Activated CD4-positive, CD25-positive, alpha-beta regulatory T cell treated with anti-CD3 and anti-CD28 coated beads, Interleukin-2, amount 50 U/mL, for 72 hours (primary cell): ENCODE results near the gene TMEM132D.

Source experiments
- DNase-seq: peaks from one replicate; pipeline ENCODE4 v3.0.0; 2021

Gene TMEM132D

DNA sequence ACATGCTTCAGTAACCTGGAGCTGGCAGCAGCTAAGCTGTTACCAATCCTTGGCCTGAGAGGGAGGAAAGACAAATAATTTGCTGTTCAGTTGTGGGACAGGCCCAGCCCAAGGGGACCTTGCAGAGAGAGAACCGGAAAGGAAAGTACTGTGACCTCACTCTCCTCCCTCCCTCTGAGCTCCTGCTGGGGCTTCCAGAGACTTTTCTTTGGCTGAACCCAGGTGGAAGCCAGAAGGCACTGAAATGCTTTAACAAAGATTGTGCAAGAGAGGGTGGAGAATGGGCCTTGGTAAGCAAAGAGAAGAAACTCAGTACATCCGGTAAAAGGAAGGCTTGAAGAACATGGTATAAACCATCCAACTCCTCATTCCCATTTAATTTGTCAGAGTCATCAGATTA, 593.5 kb downstream of the TMEM132D start:
- DNase-seq: no peak

DNA sequence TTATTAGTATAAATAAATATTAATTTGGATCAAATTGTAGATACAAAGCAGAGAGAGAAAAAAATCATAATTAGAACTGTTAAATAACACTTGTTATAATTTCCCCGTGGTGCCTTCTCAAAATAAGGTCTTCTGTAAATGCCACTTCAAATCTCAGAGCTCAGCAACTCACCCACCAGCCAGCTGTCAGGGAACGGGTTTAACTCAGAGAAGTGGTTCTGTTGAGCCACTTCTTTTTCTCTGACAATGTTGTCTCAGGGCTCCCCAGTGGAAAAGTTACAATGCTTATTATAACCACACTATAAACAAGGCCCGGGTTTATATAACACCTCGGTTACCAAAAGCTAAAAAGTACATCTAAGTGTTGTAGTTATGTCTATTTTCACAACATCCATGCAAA, 598.0 kb downstream of the TMEM132D start:
- no peak for DNase-seq

DNA sequence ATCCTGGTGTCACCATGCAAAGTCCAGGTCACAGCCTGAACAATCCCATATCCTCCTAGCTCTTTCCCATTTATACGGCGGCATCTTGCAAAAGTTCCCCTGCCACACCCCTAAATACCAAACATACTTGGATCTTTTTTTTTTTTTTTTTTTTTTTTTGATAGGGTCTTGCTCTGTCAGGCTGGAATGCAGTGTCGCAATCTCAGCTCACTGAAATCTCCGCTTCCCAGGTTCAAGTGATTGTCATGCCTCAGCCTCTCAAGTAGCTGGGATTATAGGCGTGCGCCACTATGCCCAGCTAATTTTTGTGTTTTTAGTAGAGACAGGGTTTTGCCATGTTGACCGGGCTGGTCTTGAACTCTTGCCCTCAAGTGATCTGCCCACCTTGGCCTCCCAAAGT, 599.3 kb downstream of the TMEM132D start:
- DNase-seq: no peak

DNA sequence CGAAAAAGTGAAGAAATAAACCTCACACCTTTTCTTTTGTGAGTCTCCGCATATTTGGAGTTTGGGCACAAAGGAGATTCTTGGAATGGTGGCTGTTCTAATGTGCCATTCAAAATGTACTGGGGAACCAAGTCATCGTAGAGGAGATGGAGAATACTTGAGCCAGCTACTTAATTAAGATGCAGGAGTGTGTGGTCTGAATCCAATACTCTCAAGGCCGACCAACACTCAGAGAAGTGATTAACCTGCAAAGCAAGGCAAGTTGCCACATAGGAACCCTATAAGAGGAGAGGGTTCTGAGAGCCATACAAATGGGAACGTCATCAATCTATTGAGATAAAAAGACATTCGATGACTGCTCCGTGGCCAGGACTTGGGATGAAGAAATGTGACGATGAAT, 603.8 kb downstream of the TMEM132D start:
- DNase-seq: no peak

DNA sequence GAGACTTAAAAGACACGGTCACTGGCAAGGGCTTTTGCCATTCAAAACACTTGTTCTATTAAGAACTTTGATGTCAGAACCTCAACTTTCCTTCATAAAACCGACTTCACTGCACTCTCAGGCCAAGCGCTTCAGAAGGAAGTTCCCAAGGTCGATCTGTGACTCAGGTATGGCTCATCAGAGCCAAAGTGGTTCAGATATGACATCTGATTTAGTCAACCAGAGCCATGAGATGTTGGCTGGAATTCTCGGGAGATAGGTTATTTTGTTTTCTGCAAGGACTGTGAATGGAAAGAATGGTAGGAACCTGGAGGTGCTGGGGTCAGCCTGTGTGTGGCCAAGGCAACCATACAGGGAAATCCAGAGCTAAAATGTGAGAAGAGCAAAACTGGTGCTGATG, 604.9 kb downstream of the TMEM132D start:
- no peak for DNase-seq

DNA sequence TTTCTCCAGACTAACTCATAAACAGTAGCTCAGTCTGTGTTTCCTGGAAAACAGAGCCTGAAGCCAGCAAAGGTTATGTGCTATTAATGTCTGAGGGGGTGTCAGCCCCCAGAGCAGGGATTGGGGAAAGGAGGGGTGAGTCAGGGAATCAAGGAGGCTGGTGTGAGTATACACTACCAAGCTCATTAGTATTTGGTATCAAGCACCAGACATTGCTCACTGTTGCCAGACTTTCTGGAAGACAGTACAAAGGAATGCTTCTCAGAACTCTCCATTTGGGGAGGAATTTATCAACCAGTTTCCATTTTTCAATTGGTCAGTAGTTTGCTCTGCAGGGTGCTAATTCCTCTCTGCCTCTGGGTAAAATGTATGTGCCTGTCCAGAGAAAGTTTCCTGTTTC, 607.2 kb downstream of the TMEM132D start:
- DNase-seq: no peak

DNA sequence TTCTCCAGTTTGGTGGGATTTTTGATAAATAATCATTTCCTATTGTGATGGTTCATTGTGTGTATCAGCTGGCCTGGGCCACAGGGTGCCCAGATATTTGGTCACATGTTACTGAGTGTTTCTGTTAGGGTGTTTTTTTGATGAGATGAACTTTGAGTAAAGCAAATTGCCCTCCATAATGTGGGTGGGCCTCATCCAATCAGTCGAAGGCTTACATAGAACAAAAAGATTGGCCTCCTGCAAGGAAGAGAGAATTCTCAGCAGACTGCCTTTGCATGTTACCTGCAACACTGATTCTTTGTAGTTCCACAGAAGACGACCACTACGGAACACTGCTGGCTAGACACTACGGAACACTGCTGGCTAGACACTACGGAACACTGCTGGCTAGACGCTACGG, 609.0 kb downstream of the TMEM132D start:
- DNase-seq: no peak

DNA sequence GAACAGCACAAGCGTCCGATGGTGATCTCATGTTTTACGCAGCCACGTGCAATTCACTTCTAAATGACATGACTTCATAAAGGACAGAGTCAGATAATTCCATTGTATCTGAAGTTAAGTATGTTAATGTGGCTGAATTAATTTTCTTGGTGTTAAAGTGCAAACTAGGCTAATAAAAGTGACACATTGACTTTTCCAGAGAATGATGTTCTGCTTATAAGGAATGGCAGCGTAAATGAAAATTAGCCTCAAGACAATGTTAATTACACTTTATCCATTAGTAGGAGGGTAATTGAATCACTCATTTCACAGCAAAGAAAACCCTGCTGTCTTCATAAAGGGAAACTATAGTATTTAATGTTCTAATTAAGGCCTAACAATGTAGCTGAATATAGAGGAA, 624.1 kb downstream of the TMEM132D start:
- no peak for DNase-seq

DNA sequence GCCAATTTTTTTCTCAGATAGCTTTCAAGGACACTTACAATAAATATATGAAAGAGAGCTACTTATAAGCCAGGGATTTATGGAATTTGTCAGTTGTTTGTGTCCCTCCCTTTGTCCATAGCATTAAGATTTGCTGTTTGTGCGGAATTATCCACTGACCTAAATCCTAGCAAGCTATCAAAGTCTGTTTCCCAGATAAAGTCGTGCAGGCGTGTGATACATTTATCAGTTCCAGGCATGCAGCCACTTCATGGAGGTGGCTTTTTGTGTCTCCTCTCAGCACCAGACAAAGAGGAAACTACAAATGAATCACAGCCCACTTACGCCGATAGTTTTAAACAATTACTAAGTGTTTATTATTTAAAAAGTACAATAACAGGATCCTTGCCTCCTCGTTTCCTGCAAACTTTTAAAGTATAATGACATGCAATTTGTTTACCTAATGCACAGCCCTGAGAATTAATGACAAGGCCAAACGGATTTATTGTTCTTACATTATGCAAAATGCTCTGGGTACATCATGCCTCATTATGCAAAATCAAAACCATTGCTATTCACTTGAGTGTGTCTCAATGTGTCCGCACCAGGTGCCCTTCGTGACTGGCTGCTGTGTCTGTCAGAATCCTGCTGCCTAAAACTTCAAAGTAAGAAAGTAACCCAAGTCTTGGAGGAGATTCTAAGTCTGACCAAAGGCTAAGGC, 627.3 kb downstream of the TMEM132D start:
- no peak for DNase-seq

DNA sequence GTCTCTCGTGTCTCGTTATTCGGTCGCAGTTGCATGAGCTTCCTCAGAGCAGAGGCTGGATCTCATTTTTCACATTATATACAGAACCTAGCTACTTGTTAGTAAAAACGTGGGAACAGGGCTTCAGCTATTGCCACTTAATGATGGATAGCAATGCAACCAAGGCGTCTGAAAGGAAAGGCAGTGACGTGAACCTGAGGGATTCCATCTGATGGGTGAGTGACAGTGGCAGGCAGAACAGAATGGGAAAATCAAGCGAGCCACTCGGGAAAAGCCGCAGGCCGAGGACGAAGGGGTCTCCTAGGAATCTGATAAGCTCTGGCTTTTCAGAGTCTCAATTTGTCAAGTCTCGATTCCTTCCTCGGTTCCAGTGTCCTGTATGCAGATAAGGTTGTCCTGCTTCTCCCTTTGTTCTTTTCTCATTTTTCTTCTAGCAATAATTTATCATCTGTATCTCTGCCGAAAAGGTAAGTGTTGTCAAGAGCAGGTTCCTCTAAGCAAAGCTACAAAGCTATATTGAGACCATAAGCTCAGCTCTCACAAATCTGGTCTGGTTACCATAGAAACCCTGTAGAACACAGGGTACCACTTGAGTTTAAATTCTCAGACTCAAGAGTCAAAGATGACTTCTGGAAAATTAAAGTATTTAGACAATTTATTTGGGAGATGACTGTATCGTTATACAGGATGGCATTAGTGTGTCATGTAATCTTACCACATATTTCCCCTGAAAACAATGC, 633.9 kb downstream of the TMEM132D start:
- no peak for DNase-seq

DNA sequence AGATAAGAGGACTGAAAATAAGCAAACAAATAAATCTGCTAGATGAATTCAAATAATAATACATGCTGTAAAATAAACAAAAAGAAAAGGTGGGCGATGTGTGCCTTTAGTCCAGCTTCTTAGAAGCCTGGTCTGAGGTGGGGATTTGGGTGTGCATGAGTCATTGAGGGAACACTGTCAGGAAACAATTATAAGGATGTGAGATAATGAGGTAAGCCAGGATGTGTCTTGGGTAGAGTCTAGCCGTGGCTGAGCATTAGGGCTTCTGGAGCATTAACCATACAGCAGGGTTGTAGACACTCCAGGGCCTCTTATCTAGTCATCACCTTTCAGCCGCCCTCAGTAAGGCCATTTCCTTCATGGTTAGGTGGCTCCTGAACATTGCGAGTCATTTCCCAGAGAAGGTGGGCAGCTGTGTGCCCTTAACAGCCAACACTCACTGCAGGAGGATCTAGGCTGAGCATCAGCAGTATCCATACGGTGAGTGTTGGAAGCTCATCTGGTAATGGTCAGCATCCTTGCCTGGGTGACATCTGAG, 645.0 kb downstream of the TMEM132D start:
- no peak for DNase-seq

DNA sequence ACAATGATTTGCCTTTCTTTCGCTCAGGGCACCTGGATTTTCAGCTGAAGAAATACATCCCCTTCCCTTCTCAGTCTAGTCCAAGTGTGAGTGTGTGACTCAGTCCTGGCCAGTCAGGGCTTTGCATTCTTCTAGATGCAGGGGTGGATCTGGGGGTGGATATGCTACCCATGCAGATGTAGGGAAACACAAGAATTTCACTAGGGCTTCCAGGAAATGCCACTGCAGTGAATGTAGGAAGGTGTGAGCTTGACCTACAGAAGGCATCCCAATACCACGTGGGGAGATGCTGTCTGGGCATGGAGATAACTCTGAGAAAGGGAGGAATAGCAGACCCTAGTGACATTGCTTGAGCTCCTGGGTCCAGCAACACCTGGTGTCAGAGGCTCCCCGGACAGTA, 646.3 kb downstream of the TMEM132D start:
- no peak for DNase-seq

DNA sequence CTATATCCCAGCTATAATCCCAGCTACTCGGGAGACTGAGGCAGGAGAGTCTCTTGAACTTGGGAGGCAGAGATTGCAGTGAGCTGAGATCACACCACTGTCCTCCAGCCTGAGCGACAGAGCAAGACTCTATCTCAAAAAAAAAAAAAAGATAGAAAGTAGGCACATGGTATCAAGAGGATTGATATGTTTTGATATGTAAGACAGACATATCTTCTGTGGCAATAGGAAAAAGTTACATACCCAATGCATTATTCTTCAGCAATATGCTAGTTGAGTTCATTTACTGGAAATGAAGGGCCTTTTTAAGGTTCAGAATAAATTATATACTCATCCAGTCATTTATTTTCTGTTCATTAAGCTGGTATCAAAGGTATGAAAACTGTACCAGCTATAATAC, 657.2 kb downstream of the TMEM132D start:
- DNase-seq: no peak

DNA sequence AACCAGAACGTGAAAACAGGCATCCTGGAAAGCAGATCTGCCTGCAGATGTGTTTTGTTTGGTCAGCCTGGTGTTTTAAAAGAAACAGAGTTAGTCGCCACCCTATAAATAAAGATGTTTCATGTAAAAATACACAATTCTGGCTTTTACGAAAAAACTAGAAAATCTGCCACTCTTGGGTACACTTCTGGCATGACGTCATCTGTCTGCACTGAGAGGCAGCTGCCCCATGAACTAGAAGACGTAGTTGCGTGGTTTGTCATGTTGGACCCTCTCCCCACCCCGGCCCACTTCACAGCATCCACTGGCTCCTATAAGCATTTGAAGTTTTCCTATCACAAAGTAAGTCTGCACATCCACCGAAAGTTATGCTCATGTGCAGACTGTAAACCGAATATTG, 658.1 kb downstream of the TMEM132D start:
- no peak for DNase-seq

DNA sequence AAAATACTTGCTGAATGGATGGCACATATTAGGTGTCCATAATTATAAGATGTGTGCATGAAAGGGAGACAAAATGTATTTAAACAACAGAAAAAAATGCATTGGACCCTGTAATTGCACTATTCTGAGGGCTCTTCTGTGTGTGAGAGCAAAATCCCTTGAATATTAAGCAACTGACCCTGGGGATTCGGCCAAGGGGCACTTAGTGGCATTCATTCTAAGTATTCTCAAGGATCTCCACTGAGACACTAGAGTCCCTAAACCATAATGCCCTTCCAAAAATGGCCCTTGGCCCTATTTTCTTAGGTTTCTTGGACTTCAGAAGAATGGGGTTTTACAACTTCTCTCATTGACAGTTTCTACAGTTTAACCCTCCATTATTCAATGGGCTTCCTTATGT, 662.0 kb downstream of the TMEM132D start:
- no peak for DNase-seq

DNA sequence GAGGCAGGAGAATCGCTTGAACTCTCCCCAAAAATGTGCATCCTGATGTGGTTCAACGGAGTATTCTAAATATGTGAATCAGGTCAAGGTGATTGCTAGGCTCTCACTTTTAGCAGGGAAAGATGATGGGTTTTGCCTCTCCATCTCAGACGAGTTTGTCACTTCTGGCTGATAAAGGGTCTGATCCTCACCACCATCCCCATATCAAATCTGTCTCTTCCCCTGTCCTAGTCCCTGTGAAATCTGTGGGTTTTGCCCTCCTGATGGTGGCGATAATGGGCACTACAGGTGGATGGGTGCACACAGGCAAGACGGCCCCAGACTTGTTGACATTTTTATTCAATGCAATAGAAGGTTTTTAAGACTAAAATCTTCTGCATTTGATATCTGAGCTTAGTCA, 665.9 kb downstream of the TMEM132D start:
- no peak for DNase-seq

DNA sequence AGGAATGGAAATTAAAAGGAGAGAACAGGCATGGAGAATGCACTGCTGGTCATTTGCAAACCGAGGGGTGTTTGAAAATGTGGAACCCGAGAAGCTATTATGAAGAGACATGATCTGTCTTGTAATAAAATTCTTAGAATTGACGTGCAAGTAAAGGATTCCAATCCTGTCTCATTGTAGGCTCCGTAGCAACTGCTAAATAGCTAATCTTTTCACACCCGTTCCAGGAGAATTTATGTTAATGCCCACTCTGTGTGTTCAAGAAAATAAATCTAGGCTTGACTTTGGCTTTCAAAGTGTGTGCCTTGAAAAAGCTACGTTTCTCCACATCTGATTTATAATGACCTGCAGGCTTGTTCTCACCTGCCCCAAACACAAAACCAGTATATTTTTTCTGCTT, 669.6 kb downstream of the TMEM132D start:
- no peak for DNase-seq

DNA sequence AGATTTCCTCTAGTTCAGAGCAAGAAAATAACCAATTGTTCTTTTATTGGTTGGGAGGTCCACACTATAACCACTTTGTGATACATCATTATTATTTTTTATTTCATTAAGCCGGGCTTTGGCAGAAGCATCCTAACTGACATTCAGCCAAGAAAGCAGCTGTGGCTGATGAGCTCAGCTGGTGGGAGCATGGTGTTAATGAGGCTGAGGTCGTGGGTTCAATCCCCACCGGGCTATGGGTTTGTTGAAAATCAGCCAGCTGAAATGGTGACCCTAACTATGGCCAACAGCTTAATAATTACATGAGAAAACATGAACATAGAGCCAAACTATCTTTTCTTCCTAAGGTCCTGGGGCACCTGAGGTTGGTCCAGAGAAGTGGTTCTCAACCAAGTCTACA, 672.3 kb downstream of the TMEM132D start:
- DNase-seq: no peak

DNA sequence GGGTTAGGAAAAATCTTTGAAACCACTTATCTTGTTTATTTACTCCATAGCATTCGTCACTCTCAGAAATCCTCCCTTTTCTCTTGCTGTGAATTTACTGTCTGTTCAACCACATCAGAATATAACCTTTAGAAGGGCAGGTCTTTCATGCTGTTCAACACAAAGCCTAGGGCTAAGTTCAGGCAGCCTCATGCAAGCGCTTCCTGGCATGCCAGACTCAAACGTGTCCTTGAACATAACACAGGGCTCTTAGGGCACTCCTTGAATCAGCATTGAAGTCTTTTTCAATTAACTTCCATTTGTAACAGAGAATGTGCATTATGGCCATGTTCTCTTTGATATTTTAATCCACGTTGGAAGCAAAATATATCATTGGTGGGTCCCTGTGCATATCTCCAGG, 672.8 kb downstream of the TMEM132D start:
- DNase-seq: no peak

DNA sequence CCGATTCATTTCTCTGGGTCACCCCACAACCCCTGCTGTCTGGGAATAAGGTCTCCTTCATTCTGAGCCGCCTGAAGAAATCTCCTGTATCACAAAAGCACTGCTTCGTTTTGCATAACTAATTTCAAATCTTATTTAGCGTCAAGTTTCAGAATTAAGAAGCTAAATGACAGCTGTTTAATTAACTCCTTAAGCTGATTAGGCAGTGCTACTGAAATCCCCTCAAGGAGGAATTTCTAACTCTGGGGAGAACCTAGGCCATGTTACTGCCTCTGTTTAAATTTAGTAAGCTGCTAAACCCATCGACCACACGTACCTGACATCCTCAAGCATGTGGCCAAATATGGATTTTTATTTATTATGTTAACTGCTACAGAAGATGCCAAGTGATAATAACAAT, 677.0 kb downstream of the TMEM132D start:
- no peak for DNase-seq

DNA sequence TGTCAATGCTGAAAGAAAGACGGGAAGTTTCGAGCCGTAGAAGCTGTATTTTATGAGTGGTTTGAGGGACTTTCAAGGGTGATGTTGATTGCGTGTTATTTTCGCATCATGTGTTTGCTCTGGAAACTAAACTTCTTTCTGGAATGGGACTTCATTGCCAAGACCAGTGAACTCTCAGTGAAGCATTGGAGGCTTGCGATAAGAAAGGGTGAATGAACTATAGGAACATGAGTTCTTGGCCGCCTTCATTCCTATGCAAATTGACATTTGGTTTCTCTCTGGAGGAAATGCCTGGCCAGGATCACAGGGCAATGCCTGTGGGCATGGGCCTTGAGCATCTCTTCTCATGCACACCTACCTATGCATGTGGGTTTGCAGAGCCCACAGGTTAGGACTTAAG, 677.8 kb downstream of the TMEM132D start:
- no peak for DNase-seq

DNA sequence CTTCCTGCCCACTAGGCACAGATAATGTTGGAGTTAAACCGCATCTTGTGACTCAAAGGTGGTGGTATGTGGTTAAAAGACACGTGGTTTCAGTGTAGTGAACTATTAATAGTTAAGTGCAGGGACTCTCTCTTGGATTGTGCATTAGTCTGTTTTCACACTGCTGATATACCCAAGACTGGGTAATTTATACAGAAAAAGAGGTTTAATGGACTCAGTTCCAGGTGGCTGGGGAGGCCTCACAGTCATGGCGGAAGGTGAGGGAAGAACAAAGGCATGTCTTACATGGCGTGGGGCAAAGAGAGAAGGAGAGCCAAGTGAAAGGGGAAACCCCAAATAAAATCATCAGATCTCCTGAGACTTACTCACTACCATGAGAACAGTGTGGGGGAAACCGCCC, 688.3 kb downstream of the TMEM132D start:
- DNase-seq: no peak

DNA sequence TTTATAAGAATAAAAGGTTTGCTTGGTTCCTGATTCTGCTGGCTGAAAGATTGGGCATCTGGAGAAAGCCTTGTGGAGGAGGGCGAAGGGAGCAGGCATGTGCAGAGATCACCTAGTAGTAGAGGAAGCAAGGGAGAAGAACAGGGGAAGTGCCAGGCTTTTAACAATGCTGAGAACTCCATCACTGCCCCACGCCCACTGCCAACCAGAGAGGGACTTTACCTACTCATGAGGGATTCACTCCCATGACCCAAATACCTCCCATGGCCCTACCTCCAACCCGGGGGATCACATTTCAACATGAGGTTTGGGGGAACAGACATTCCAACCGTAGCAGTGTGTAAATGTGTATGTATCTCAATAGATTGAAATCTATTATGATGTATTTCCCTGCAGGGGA, 690.3 kb downstream of the TMEM132D start:
- DNase-seq: no peak

DNA sequence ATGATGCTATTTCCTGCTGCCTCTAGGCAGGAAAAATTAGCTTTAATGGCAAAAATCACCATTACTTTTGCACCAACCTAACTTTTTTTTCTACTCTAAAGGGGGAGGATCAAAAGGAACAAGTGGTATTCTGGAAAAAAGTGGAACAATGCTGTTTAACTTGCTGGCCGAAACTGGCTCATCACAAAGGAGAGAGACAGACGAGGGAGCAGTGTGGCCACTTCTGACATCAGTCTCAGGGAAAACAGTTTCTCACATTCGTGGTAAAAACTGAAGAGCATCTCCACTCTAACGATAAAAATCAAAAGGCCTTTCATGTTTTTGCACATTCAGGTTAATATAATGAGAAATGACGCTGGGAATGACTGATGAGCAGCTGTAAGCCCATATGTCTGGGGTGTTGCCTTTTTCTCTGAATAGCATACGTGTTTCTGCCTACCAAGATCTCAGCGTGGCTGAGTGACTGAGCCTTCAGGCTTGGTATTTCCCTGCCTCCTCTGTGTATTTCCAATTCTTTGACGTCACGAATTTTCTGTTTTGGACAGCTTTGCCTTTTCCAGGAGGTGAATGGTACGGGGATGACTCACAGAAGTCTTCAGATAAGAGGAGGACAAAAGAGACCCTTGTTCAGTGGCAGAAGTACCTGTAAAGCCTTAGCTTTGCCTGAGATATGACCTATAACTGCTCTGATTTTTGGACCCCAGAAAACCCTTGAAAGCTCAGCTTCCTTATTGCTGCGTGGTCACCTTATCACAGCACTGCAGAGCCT, 691.8 kb downstream of the TMEM132D start:
- DNase-seq: no peak
